B cell (primary cell): ENCODE results near the gene TULP3. TPM values are rescaled to one million over a fixed set of nuclear protein-coding genes. Genes with fewer than 3 reads are reported as not detected.

Experiments used
- ATAC-seq: fragments of 200-7000 bp; cut with Tn5 transposase; one replicate; pipeline ENCODE4 v1.10.0; 2021; ENCODE audit warnings: low read depth, mild to moderate bottlenecking, moderate number of reproducible peaks, moderate library complexity
- CTCF ChIA-PET: fragments of 350-600 bp; sonication (Branson Sonifier 250); formaldehyde crosslinking; loops from one replicate; lab custom pipeline; 2021; ENCODE audit warnings: antibody characterized with exemption, inconsistent platforms; lab: Charles Lee
- POLR2A ChIA-PET: fragments of 350-600 bp; sonication (Branson Sonifier 250); formaldehyde crosslinking; loops from one replicate; lab custom pipeline; 2021; ENCODE audit warnings: antibody characterized with exemption; lab: Charles Lee
- DNase-seq: peaks from one replicate; pipeline ENCODE4 v3.0.0; 2013
- H2AFZ ChIP-seq: 2 replicates; pipeline ENCODE4 v1.6.1; 2012; ENCODE audit warnings: mild to moderate bottlenecking, low read depth, low read length; ENCODE audit not compliant: insufficient read depth, poor library complexity, severe bottlenecking
- H3K27ac ChIP-seq, 2 donors: 1 replicate in 1 of 2; 2 replicates in 1 of 2; pipeline ENCODE4 v1.5.1; 2012 to 2013; ENCODE audit warnings: low read length in 2 of 2, mild to moderate bottlenecking in 2 of 2, moderate library complexity in 1 of 2
- H3K27me3 ChIP-seq, 4 experiments: fragments of 200-600 bp in 1 of 4; sonication (generic) in 1 of 4; replicated peaks in 1 of 4; 1 replicate in 2 of 4; 2 replicates in 2 of 4; pipeline versions ENCODE4 v1.6.1 to v1.7.0; 2013 to 2016; ENCODE audit warnings: low read length in 3 of 4, mild to moderate bottlenecking in 2 of 4, mixed read lengths in 1 of 4, moderate library complexity in 1 of 4; ENCODE audit not compliant: insufficient read depth in 4 of 4, control insufficient read depth in 3 of 4; ENCODE audit errors: control extremely low read depth in 1 of 4
- H3K36me3 ChIP-seq, 2 experiments: replicated peaks in 1 of 2; 1 replicate in 1 of 2; 2 replicates in 1 of 2; pipeline versions ENCODE4 v1.6.1 to v1.7.1; 2013; ENCODE audit warnings: low read length in 1 of 2; ENCODE audit not compliant: insufficient read depth in 2 of 2, control insufficient read depth in 1 of 2; ENCODE audit errors: control extremely low read depth in 1 of 2, extremely low read depth in 1 of 2
- H3K4me1 ChIP-seq, 2 donors: fragments of 200-600 bp in 1 of 2; sonication (generic) in 1 of 2; 1 replicate in 1 of 2; 2 replicates in 1 of 2; pipeline versions ENCODE4 v1.5.1 to v1.6.1; 2013 to 2017; ENCODE audit warnings: low read length in 2 of 2; ENCODE audit not compliant: control insufficient read depth in 2 of 2, insufficient read depth in 2 of 2
- H3K4me2 ChIP-seq: replicated peaks from 2 replicates; pipeline ENCODE3; 2012; ENCODE audit warnings: mild to moderate bottlenecking, low read depth, low read length; ENCODE audit not compliant: poor library complexity, severe bottlenecking
- H3K4me3 ChIP-seq, 5 experiments: fragments of 200-600 bp in 1 of 5; sonication (generic) in 1 of 5; 1 replicate in 3 of 5; 2 replicates in 2 of 5; pipeline versions ENCODE4 v1.5.1 to v1.7.0; 2011 to 2016; ENCODE audit warnings: low read length in 4 of 5, mild to moderate bottlenecking in 4 of 5, low read depth in 2 of 5, control low read depth in 1 of 5, moderate library complexity in 1 of 5; ENCODE audit not compliant: insufficient read depth in 1 of 5; ENCODE audit errors: control extremely low read depth in 1 of 5, extremely low read depth in 1 of 5
- H3K79me2 ChIP-seq: fragments of 200-600 bp; sonication (generic); one replicate; pipeline ENCODE4 v1.6.0; 2016; ENCODE audit warnings: low read length; ENCODE audit not compliant: control insufficient read depth, insufficient read depth
- H3K9ac ChIP-seq: fragments of 200-600 bp; sonication (generic); 2 replicates; pipeline ENCODE4 v1.6.1; 2017; ENCODE audit warnings: mild to moderate bottlenecking, low read length, moderate library complexity
- H3K9me3 ChIP-seq, 3 donors: one replicate each; pipeline versions ENCODE4 v1.6.1 to v1.7.1; 2013; ENCODE audit warnings: low read length in 2 of 3; ENCODE audit not compliant: control insufficient read depth in 2 of 3, insufficient read depth in 1 of 3; ENCODE audit errors: control extremely low read depth in 1 of 3
- H4K20me1 ChIP-seq: 2 replicates; pipeline ENCODE4 v1.6.0; 2012; ENCODE audit warnings: mild to moderate bottlenecking, low read length; ENCODE audit not compliant: insufficient read depth, control insufficient read depth, poor library complexity, severe bottlenecking
- H3K27ac Mint-ChIP-seq: one replicate; pipeline ENCODE4 v1.8.0; 2021; ENCODE audit warnings: mixed read lengths
- H3K27me3 Mint-ChIP-seq: one replicate; pipeline ENCODE4 v1.8.0; 2021; ENCODE audit warnings: mixed read lengths
- H3K4me1 Mint-ChIP-seq: one replicate; pipeline ENCODE4 v1.8.0; 2021; ENCODE audit warnings: mixed read lengths
- H3K4me3 Mint-ChIP-seq: one replicate; pipeline ENCODE4 v1.8.0; 2021; ENCODE audit warnings: mixed read lengths
- H3K9me3 Mint-ChIP-seq: one replicate; pipeline ENCODE4 v1.8.0; 2022; ENCODE audit warnings: mixed read lengths; ENCODE audit not compliant: insufficient read depth
- CTCF ChIP-seq: fragments of 200-600 bp; IDR thresholded peaks from one replicate; pipeline ENCODE4 v1.8.0; 2022; ENCODE audit warnings: antibody characterized with exemption, mild to moderate bottlenecking
- EZH2 ChIP-seq: IDR thresholded peaks from 2 replicates; pipeline ENCODE4 v1.6.1; 2012; ENCODE audit warnings: borderline replicate concordance, low read depth, mild to moderate bottlenecking, moderate library complexity, low read length; ENCODE audit not compliant: insufficient read depth, poor library complexity, severe bottlenecking
- WGBS: methylation state at CpG from one replicate; pipeline ENCODE4 v1.1.5; 2013; ENCODE audit warnings: missing lambda C conversion rate; ENCODE audit not compliant: insufficient coverage; 5-methylcytosine and 5-hydroxymethylcytosine counted together
- intact Hi-C: fragments of 100-400 bp; cut with micrococcal nuclease; formaldehyde crosslinking; loops from one replicate; pipeline ENCODE4 v1.10.0; 2022
- polyA plus RNA-seq: library from polyadenylated mRNA; depleted of rRNA; stranded (reverse); fragments of >200 nt; gene quantifications from 2 replicates; pipeline ENCODE4 v1.2.3, GENCODE V29; 2012
- total RNA-seq, 2 donors: library from RNA; stranded (reverse); fragments of 120-200 nt in 1 of 2; gene quantifications; 1 replicate in 1 of 2; 2 replicates in 1 of 2; pipeline versions ENCODE4 v1.2.3 to v1.2.4, GENCODE V29; 2013 to 2022

The TULP3 gene
- total and polyA plus RNA-seq, 2 donors (not counting 1 experiment from before 2014, with no cell fraction given) = 8.3 to 9.2 TPM

- H4K20me1 ChIP-seq = no peaks in the 10 kb centered on the region
- no peaks in the 10 kb centered on the region for H3K27me3 Mint-ChIP-seq
- H3K4me3 Mint-ChIP-seq = no peak overlapping the region
- H3K27ac Mint-ChIP-seq = no peak overlapping the region
- no peak overlapping the region for H3K4me2 ChIP-seq
- TF ChIP-seq EZH2 (no peak), CTCF (no peak)
- DNase-seq (no peak), ATAC-seq (no peak)
- WGBS = 100% methylated on average over 1 of the region's 5 CpGs
- H3K4me3 ChIP-seq = no peak overlapping the region
- intact Hi-C loops = no loop called here
- H3K27me3 ChIP-seq = no peaks in the 10 kb centered on the region
- CTCF ChIA-PET = no interaction called here
- no peaks in the 10 kb centered on the region for H3K9me3 ChIP-seq
- H3K36me3 ChIP-seq = no peaks in the 10 kb centered on the region
- peaks cover 16% of the 10 kb centered on the region for H3K79me2 ChIP-seq
- POLR2A ChIA-PET = no interaction called here
- no peaks in the 10 kb centered on the region for H3K4me1 ChIP-seq
- no peak overlapping the region for H3K9ac ChIP-seq
- H2AFZ ChIP-seq = no peak overlapping the region
- no peaks in the 10 kb centered on the region for H3K4me1 Mint-ChIP-seq
- no peak overlapping the region for H3K27ac ChIP-seq
- no peaks in the 10 kb centered on the region for H3K9me3 Mint-ChIP-seq
Observed at GRCh38 chr12:2897418-2897817, 6.7 kb downstream of the TULP3 start.

GRCh38 chr12:2900642-2901041 lies 10.0 kb downstream of the TULP3 start:
- POLR2A ChIA-PET = no interaction called here
- H3K27me3 Mint-ChIP-seq = no peaks in the 10 kb centered on the region

More at GRCh38 chr12:2900642-2901041, 10.0 kb downstream of the TULP3 start:
- CTCF ChIA-PET = no interaction called here
- no peaks in the 10 kb centered on the region for H3K9me3 ChIP-seq
- no peaks in the 10 kb centered on the region for H4K20me1 ChIP-seq
- WGBS = 96% methylated on average over 3 of the region's 8 CpGs
- H3K4me1 Mint-ChIP-seq = peaks cover 4% of the 10 kb centered on the region
- DNase-seq = no peak
- H3K27me3 ChIP-seq = no peaks in the 10 kb centered on the region
- no peak overlapping the region for H3K4me3 ChIP-seq
- intact Hi-C loops = no loop called here
- no peaks in the 10 kb centered on the region for H3K36me3 ChIP-seq
- no peaks in the 10 kb centered on the region for H3K4me1 ChIP-seq
- H3K79me2 ChIP-seq = peaks cover 7% of the 10 kb centered on the region
- no peak overlapping the region for H3K4me2 ChIP-seq
- no peak for ATAC-seq
- no peak overlapping the region for H3K9ac ChIP-seq
- TF ChIP-seq CTCF = no peak
- no peak for TF ChIP-seq EZH2
- H3K27ac Mint-ChIP-seq = no peak overlapping the region
- H3K27ac ChIP-seq = no peak overlapping the region
- H3K9me3 Mint-ChIP-seq = no peaks in the 10 kb centered on the region
- H3K4me3 Mint-ChIP-seq = no peak overlapping the region
- no peak overlapping the region for H2AFZ ChIP-seq
